Measurements from ENCODE around the gene CCDC51.
"Not testable (repeated sequence)": the region's sequence is repeated elsewhere in the genome, so short reads cannot be mapped to it uniquely, and the experiment has no call there.

Gene CCDC51

DNA sequence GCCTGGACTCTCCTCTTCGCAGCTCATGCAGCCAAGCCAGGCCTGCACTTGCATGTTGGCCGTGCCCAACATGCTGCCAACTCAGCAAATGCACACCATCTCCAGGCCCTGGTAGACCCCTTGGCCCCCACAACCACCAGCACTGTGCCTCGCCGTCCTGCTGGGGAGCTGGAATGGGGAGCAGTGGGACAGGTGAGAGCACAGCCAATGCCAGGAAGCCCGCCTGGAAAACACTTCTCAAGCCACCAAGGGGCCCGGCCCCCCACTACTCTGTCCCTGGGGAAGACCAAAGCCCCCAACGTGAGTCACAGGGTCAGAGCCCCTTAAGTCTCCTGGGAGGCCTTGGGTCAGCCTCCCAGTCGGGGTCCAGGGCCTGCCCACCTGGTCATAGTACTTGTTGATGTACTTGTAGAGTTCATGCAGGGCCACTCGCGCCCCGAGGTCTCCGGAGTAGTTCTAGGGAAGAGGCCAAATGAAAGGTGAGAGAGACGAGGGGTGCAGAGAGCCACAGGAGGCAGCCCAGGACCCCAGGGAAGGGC, 34.5 kb downstream of the CCDC51 start:
- TF ChIP-seq, protein P1, sequence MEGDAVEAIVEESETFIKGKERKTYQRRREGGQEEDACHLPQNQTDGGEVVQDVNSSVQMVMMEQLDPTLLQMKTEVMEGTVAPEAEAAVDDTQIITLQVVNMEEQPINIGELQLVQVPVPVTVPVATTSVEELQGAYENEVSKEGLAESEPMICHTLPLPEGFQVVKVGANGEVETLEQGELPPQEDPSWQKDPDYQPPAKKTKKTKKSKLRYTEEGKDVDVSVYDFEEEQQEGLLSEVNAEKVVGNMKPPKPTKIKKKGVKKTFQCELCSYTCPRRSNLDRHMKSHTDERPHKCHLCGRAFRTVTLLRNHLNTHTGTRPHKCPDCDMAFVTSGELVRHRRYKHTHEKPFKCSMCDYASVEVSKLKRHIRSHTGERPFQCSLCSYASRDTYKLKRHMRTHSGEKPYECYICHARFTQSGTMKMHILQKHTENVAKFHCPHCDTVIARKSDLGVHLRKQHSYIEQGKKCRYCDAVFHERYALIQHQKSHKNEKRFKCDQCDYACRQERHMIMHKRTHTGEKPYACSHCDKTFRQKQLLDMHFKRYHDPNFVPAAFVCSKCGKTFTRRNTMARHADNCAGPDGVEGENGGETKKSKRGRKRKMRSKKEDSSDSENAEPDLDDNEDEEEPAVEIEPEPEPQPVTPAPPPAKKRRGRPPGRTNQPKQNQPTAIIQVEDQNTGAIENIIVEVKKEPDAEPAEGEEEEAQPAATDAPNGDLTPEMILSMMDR (conservative IDR thresholded peaks at IDR 0.05; ENCODE audit: low read depth, low read length), result no peak
- no peak for DNase-seq (ENCODE audit: low read depth)

DNA sequence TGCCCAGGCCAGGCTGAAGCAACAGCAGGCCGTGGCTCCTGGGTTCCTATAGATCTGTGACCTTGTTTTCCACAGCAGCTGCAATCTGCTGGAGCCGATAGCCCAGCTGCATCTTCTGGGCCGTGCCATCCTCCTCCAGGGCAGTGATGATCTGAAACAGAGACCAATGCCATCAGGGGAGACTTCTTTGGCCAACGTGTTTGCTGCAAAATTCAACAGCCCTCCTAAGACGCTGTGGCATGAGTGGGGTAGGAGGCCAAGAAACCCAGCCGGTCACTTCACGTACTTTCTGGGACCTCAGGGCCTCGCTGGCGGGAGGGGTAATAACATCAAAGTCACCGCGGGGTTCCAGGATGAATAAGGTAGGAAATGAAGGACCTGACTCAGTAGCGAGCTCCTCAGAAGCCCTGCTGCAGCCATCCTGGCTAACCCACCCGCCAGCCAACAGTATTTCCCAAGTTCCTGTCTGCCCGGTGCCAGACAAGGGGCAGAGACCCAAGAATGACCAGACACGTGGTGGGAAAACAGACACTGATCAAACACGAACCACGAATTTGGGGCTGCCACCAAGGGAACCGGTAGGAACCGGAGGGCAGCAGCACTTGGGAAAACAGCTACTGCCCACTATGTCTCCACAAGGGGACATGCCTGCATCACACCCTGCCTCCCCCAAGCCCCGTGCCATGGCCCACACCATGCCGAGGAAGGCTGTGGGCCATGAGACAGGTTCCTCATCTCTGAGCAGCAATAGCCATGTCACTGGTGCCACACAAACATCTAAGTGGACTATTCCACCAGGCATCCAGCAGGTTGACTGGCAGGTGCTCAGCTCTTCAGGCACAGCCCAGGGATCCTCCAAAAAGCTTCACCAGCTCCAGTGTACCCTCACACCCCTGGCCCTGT, 35.2 kb downstream of the CCDC51 start:
- DNase-seq (ENCODE audit: low read depth), result no peak

More for the DNA sequence above, 34.5 kb downstream of the CCDC51 start:
- H3K4me3 ChIP-seq (ENCODE audit: low read depth, low read length), result no peak overlapping the region

DNA sequence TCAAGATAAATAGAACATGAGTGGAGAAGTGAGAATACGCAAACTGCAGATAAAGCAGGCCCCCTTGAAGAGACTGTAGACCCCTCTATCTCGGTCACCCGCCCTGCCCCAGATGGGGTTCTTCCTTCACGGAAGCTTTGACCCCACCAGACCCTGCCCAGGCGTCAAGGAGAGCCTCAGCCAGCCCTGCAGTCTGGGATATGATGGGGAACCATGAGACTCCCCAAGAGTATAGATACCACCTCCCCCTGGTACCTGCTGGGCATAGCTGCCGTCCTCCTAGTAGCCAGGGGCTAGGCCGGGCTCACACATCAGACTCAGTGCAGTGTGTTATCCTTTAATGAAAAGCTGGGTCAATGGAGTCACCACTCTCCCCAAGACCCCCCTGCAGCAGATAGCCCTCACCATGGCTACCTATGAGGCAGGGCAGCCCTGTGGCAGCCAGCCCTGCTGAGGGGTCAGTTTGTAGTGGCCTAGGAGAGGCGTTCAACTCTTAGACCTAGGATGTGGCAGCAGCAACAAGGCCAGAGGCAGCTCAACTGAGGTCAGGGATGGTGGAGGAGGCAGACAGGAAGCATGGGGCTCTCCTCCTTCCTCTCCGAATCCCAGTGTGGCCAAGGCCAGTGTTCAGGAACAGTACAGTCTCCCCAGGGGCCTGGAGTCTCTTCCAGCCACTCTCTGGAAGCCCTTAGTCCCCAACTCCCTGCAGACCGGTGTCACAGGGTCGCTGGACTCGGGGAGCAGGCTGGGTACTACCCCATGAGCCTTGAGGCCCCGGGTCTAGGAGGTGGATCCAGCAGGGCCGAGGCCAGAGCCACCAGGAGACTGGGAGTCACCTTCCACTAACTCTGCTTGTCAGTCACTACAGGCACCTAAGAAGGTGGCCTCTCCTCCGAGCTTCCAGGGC, 36.1 kb downstream of the CCDC51 start:
- TF ChIP-seq, protein P1 (conservative IDR thresholded peaks at IDR 0.05; ENCODE audit: low read depth, low read length), result no peak
- no peak for DNase-seq (ENCODE audit: low read depth)
- no peak overlapping the region for H3K4me3 ChIP-seq (ENCODE audit: low read depth, low read length)

More for the DNA sequence above, 35.2 kb downstream of the CCDC51 start:
- TF ChIP-seq, protein P1 (conservative IDR thresholded peaks at IDR 0.05; ENCODE audit: low read depth, low read length), result no peak
- no peak overlapping the region for H3K4me3 ChIP-seq (ENCODE audit: low read depth, low read length)

DNA sequence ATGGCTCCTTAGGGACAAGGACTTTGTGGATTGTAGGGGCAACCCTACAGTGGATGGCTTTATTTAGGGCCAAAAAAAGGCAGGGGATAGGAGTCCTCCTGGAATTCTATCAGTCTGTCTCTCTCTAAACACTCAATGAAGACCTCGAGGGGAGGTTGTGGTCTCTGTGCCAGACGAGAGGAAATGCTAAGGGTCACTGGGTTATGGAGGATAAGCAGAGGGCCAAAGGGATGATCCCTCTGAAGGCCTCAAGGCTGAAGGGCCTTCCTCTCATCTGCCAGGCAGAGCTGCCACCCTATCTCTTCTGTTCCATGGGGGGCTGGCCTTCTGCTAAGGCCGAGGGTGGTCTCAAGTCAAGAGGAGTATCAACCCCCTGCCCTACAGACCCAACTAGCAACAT, 37.0 kb downstream of the CCDC51 start:
- DNase-seq (ENCODE audit: low read depth), result no peak
- TF ChIP-seq, protein P1 (conservative IDR thresholded peaks at IDR 0.05; ENCODE audit: low read depth, low read length), result no peak
- H3K4me3 ChIP-seq (ENCODE audit: low read depth, low read length), result no peak overlapping the region

DNA sequence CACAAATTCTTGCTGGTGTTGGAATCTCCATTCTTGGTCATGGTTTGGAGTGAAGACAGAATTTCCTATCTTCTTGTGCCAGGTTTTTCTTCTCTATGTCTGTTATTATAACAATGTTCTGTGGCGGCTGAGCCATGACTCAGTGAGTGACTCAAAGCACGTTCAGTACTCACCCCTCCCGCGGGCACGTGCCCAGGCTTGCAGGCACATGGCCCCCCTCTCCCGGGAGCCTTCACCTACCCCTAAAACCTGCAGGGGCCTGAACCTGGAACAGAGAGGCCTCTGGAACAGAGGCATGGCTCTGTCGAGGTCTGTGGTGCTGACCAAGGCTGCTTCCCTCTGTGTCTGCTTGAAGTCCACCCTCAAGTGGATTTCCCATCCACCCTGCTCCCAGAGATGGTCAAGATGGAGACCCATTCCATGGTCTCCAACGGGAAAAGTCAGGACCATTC, 37.6 kb downstream of the CCDC51 start:
- peak; percentile 89 for DNase-seq (ENCODE audit: low read depth)
- TF ChIP-seq, protein P1 (conservative IDR thresholded peaks at IDR 0.05; ENCODE audit: low read depth, low read length), result no peak
- no peak overlapping the region for H3K4me3 ChIP-seq (ENCODE audit: low read depth, low read length)

DNA sequence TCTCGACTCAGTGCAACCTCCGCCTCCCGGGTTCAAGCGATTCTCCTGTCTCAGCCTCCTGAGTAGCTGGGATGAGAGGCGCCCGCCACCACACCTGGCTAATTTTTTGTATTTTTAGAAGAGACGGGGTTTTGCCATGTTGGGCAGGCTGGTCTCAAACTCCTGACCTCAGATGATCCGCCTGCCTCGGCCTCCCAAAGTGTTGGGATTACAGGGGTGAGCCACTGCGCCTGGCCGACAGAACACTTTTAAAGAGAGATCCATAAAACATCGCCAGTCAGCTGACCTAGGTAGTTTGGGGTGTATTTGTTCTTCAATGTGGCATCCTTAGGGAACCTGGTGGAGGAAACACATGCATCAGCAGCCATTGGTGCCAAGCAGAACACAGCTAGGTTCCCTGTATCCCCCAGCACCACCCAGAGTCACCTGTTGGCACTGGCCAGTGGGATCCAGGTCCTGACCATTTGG, 38.5 kb downstream of the CCDC51 start:
- not testable (repeated sequence) for H3K4me3 ChIP-seq (ENCODE audit: low read depth, low read length); DNase-seq (ENCODE audit: low read depth)

All from choroid plexus epithelial cell (primary cell).